Right atrium auricular region (tissue), 2 donors: Measurements from ENCODE around the gene NCF4. TPM values are rescaled to one million over a fixed set of nuclear protein-coding genes. Genes with fewer than 3 reads are reported as not detected.

Experiments
- DNase-seq: peaks from one replicate; pipeline ENCODE4 v3.0.0-alpha.2; 2019; ENCODE audit warnings: low spot score
- H3K27ac ChIP-seq, 2 donors: fragments of 200-600 bp; sonication (generic); 1 replicate in 1 of 2; 2 replicates in 1 of 2; pipeline ENCODE4 v1.5.1; 2016 to 2019
- H3K27me3 ChIP-seq, 2 donors: fragments of 200-600 bp; sonication (generic); one replicate each; pipeline versions ENCODE4 v1.5.1 to v1.6.0; 2017 to 2019
- H3K36me3 ChIP-seq: fragments of 200-600 bp; sonication (generic); one replicate; pipeline ENCODE4 v1.5.1; 2016
- H3K4me1 ChIP-seq, 2 donors: fragments of 200-600 bp; sonication (generic); one replicate each; pipeline versions ENCODE4 v1.5.1 to v1.6.0; 2017 to 2019
- H3K4me3 ChIP-seq, 2 donors: fragments of 200-600 bp; sonication (generic); 1 replicate in 1 of 2; 2 replicates in 1 of 2; pipeline ENCODE4 v1.5.1; 2017 to 2019; ENCODE audit warnings: mild to moderate bottlenecking in 1 of 2, moderate library complexity in 1 of 2
- H3K9me3 ChIP-seq, 2 donors: fragments of 200-600 bp; sonication (generic); one replicate each; pipeline ENCODE4 v1.5.1; 2019
- CTCF ChIP-seq, 2 donors: fragments of 200-600 bp; sonication (generic); IDR thresholded peaks; one replicate each; pipeline ENCODE4 v1.5.1; 2019; ENCODE audit warnings: antibody characterized with exemption in 2 of 2
- total RNA-seq, 2 donors: library from RNA; depleted of rRNA; stranded (reverse); fragments of >200 nt; gene quantifications; one replicate each; pipeline ENCODE4 v1.1.0, GENCODE V29; 2016

Gene NCF4
- total RNA-seq, 2 donors from 2014 or later, result 3.9 to 7.0 TPM

- Histone ChIP-seq H3K4me3 (no peak overlapping the region), H3K9me3 (peaks cover 0 to 9% of the 10 kb centered on the region in 2 donors), H3K27me3 (no peaks in the 10 kb centered on the region), H3K36me3 (no peaks in the 10 kb centered on the region), H3K27ac (no peak overlapping the region), H3K4me1 (no peaks in the 10 kb centered on the region)
- TF ChIP-seq CTCF (IDR thresholded peaks at IDR 0.05), result no peak
- DNase-seq, result no peak
Observed at GRCh38 chr22:36887162-36887561, 26.4 kb downstream of the NCF4 start.

- no peak for DNase-seq
- no peak overlapping the region for H3K27ac ChIP-seq
- no peak for TF ChIP-seq CTCF (IDR thresholded peaks at IDR 0.05)
- H3K27me3 ChIP-seq, result no peaks in the 10 kb centered on the region
- no peak overlapping the region for H3K4me3 ChIP-seq
- no peaks in the 10 kb centered on the region for H3K4me1 ChIP-seq
- H3K36me3 ChIP-seq, result no peaks in the 10 kb centered on the region
- peaks cover 0 to 8% of the 10 kb centered on the region in 2 donors for H3K9me3 ChIP-seq
Observed at GRCh38 chr22:36891646-36892045, 30.8 kb downstream of the NCF4 start.

- Histone ChIP-seq H3K27me3 (no peaks in the 10 kb centered on the region), H3K36me3 (no peaks in the 10 kb centered on the region), H3K4me3 (no peak overlapping the region), H3K9me3 (peaks cover 0 to 8% of the 10 kb centered on the region in 2 donors), H3K4me1 (no peaks in the 10 kb centered on the region), H3K27ac (no peak overlapping the region)
- TF ChIP-seq CTCF (IDR thresholded peaks at IDR 0.05), result no peak
- no peak for DNase-seq
Observed at GRCh38 chr22:36892292-36892691, 31.5 kb downstream of the NCF4 start.

GRCh38 chr22:36893262-36893661 is 32.5 kb downstream of the NCF4 start:
- H3K4me3 ChIP-seq, result no peak overlapping the region
- H3K27me3 ChIP-seq, result no peaks in the 10 kb centered on the region
- H3K27ac ChIP-seq, result no peak overlapping the region
- DNase-seq, result no peak
- H3K9me3 ChIP-seq, result peaks cover 0 to 8% of the 10 kb centered on the region in 2 donors
- TF ChIP-seq CTCF (IDR thresholded peaks at IDR 0.05), result no peak
- no peaks in the 10 kb centered on the region for H3K36me3 ChIP-seq
- H3K4me1 ChIP-seq, result no peaks in the 10 kb centered on the region

GRCh38 chr22:36894266-36894665 is 33.5 kb downstream of the NCF4 start:
- Histone ChIP-seq H3K27me3 (no peaks in the 10 kb centered on the region), H3K4me3 (no peak overlapping the region), H3K4me1 (no peaks in the 10 kb centered on the region), H3K27ac (no peak overlapping the region), H3K9me3 (peaks cover 0 to 8% of the 10 kb centered on the region in 2 donors), H3K36me3 (no peaks in the 10 kb centered on the region)
- DNase-seq, result no peak
- TF ChIP-seq CTCF (IDR thresholded peaks at IDR 0.05), result no peak

- H3K9me3 ChIP-seq, result peaks cover 0 to 19% of the 10 kb centered on the region in 2 donors
- no peaks in the 10 kb centered on the region for H3K36me3 ChIP-seq
- H3K27ac ChIP-seq, result no peak overlapping the region
- H3K4me3 ChIP-seq, result no peak overlapping the region
- H3K27me3 ChIP-seq, result no peaks in the 10 kb centered on the region
- no peaks in the 10 kb centered on the region for H3K4me1 ChIP-seq
- no peak for TF ChIP-seq CTCF (IDR thresholded peaks at IDR 0.05)
- no peak for DNase-seq
Observed at GRCh38 chr22:36897611-36898010, 36.8 kb downstream of the NCF4 start.
